HG03045 (cell line): Measurements from ENCODE around the gene MRPL12.
"Not testable (repeated sequence)": the region's sequence is repeated elsewhere in the genome, so short reads cannot be mapped to it uniquely, and the experiment has no call there.

ENCODE experiments used
- ATAC-seq: cut with Tn5 transposase; IDR thresholded peaks from one replicate; pipeline ENCODE4 v1.9.1; 2021; ENCODE audit warnings: mild to moderate bottlenecking, moderate library complexity; ENCODE audit not compliant: unreplicated experiment

The MRPL12 gene

DNA sequence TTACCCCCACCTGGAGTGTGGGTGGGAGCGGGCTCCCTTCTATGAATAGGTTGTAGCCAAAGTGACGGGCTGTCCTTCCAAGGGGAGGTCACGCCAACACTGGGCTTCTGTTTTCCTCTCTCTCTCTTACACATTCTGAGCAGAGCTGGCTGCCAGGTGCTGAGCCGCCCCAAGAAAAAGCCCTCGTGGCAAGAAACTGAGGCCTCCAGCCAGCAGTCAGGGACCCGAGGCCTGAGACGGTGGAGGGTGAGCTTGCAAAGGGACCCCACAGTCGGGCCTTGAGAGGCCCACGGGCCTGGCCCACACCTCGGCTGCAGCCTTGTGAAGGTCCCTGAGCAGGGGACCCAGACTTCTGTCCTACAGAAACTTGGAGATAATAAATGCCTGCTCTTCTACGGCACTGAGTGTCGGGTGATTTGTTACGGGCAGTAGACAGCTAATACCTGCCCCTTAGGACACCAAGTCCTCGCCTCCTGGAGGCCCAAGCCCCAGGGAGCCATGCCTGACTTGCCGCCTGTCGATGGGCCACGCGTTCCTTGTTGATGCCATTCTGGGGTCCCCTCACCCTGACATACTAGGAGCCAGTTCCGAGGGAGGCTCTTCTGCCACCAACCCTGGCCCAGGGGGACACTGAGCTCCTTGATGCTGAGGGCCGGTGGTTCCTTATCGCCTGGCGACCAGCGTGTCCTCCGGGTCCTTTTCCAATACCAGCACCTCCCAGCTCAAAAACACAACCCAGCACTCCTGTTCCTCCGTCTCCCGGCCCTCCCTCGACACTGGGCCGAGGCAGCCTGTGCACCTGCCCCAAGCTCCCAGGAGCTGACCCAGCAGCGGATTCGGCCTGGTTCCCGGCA is 35.0 kb downstream of the MRPL12 start:
- ATAC-seq = no peak

- ATAC-seq = no peak
Measured at GRCh38 chr17:81738801-81739393, 35.7 kb downstream of the MRPL12 start.

GRCh38 chr17:81739593-81739992 is 36.4 kb downstream of the MRPL12 start:
- ATAC-seq = not testable (repeated sequence)

DNA sequence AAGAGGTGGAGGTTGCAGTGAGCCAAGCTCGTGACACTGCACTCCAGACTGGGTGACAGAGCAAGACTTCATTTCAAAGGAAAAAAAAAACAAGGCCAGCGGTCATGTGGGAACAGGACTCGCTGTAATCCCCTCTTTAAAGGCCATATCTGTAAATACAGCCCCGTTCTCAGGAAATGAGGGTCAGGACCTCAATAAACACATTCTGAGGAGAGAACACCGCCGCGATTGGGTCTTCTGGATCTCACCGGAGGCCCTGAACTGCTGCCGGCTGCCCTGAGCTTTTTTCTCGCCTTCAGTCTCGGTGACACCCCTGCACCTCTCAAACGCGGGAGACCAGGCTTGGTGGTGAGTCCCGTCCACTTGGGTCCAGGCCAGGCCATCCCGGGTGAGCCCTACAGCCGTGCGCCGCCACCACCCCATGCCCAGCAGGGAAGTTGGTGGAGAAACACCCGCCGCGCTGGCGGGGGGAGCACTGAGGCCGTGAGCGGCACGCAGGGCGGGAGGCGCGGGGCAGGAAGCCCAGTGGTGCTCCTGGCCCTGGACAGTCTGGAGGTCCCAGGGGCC is 37.3 kb downstream of the MRPL12 start:
- no peak for ATAC-seq

- no peak for ATAC-seq
Measured at GRCh38 chr17:81741049-81741593, 38.0 kb downstream of the MRPL12 start.

GRCh38 chr17:81741594-81742452 is 38.7 kb downstream of the MRPL12 start:
- no peak for ATAC-seq
